Smooth muscle cell (in vitro differentiated cells): Measurements from ENCODE around the gene NXT1. TPM values are rescaled to one million over a fixed set of nuclear protein-coding genes. Genes with fewer than 3 reads are reported as not detected.

ENCODE experiments used
- DNase-seq: peaks from one replicate; lab custom pipeline; 2025; ENCODE audit not compliant: unreplicated experiment; lab: John Stamatoyannopoulos, UW
- H2AFZ ChIP-seq: fragments of 200-600 bp; sonication (generic); 2 replicates; pipeline ENCODE4 v1.6.0; 2016; ENCODE audit warnings: antibody characterized with exemption, low read depth, mild to moderate bottlenecking
- H3F3A ChIP-seq: fragments of 200-600 bp; sonication (generic); 2 replicates; pipeline ENCODE4 v1.6.0; 2017; ENCODE audit warnings: antibody characterized with exemption, low read depth
- H3K27ac ChIP-seq: fragments of 200-600 bp; sonication (generic); 2 replicates; pipeline ENCODE4 v1.5.1; 2016; ENCODE audit warnings: low read depth, mild to moderate bottlenecking
- H3K27me3 ChIP-seq: fragments of 200-600 bp; sonication (generic); 2 replicates; pipeline ENCODE4 v1.6.1; 2016; ENCODE audit warnings: low read depth, mild to moderate bottlenecking
- H3K36me3 ChIP-seq: fragments of 200-600 bp; sonication (generic); 2 replicates; pipeline ENCODE4 v1.5.1; 2016; ENCODE audit warnings: low read depth
- H3K4me1 ChIP-seq: fragments of 200-600 bp; sonication (generic); 2 replicates; pipeline ENCODE4 v1.5.1; 2016; ENCODE audit warnings: low read depth
- H3K4me2 ChIP-seq: fragments of 200-600 bp; sonication (generic); 2 replicates; pipeline ENCODE4 v1.6.0; 2016; ENCODE audit warnings: mild to moderate bottlenecking
- H3K4me3 ChIP-seq: fragments of 200-600 bp; sonication (generic); 2 replicates; pipeline ENCODE4 v1.5.1; 2016; ENCODE audit warnings: mild to moderate bottlenecking
- H3K79me2 ChIP-seq: fragments of 200-600 bp; sonication (generic); 2 replicates; pipeline ENCODE4 v1.6.0; 2016; ENCODE audit warnings: low read depth, mild to moderate bottlenecking
- H3K9ac ChIP-seq: fragments of 200-600 bp; sonication (generic); 2 replicates; pipeline ENCODE4 v1.6.0; 2016; ENCODE audit warnings: low read depth
- H3K9me3 ChIP-seq: fragments of 200-600 bp; sonication (generic); replicated peaks from 2 replicates; pipeline ENCODE4 v1.5.1; 2016; ENCODE audit warnings: low read depth
- H4K20me1 ChIP-seq: fragments of 200-600 bp; sonication (generic); 2 replicates; pipeline ENCODE4 v1.6.0; 2016; ENCODE audit warnings: low read depth
- CTCF ChIP-seq: fragments of 200-600 bp; sonication (generic); IDR thresholded peaks from 2 replicates; pipeline ENCODE4 v1.5.1; 2017; ENCODE audit warnings: borderline replicate concordance, mild to moderate bottlenecking, antibody characterized with exemption; ENCODE audit not compliant: insufficient read depth, poor library complexity, severe bottlenecking
- WGBS: methylation state at CpG from one replicate; pipeline ENCODE4 v1.1.7; 2016; ENCODE audit warnings: low lambda C conversion rate; 5-methylcytosine and 5-hydroxymethylcytosine counted together
- polyA plus RNA-seq: library from polyadenylated mRNA; unstranded; fragments of >200 nt; fragmentation: Nextera tagmentation; extraction: Ambion mirVana; gene quantifications from 2 replicates; pipeline ENCODE4 v1.2.1, GENCODE V29; 2016
- total RNA-seq: library from RNA; depleted of rRNA; stranded (reverse); fragments of >200 nt; gene quantifications from 2 replicates; pipeline ENCODE4 v1.2.3, GENCODE V29; 2014

The NXT1 gene
- total and polyA plus RNA-seq, 2 experiments from 2014 or later, result 45.3 to 49.6 TPM

DNA sequence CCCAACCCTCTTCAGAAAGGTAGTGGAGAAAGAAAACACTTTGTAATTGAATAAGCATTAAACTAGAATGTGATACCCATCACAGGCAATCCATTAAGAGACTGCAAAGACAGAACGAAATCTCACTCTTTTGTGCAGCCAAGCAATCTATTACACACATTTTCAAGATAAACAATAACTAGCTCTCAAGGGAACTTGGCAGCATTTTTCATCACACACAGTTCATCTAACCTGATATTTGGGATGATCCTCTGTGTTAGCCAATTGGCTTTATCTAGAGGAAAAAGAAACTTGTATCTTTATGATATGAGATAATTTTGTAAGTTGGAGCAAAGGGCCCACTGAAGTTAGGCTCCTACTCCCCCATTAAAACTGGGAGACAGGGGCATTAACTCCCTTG lies 9.9 kb downstream of the NXT1 start:
- Histone ChIP-seq H3K4me2 (peak overlapping the region; percentile 96), H3K4me1 (peaks cover 14% of the 10 kb centered on the region), H3F3A (peaks cover 18% of the 10 kb centered on the region), H3K9me3 (no peaks in the 10 kb centered on the region), H3K27ac (peak overlapping the region; percentile 97), H3K9ac (peak overlapping the region; percentile 92), H4K20me1 (peaks cover 26% of the 10 kb centered on the region), H3K27me3 (no peaks in the 10 kb centered on the region), H2AFZ (no peak overlapping the region), H3K36me3 (no peaks in the 10 kb centered on the region), H3K79me2 (peaks cover 34% of the 10 kb centered on the region), H3K4me3 (peak overlapping the region; percentile 80)
- 91% methylated on average over 1 of the region's 1 CpG for WGBS
- no peak for DNase-seq
- no peak for TF ChIP-seq CTCF

- Histone ChIP-seq H3K36me3 (no peaks in the 10 kb centered on the region), H3K4me1 (peaks cover 14% of the 10 kb centered on the region), H3K4me3 (peak overlapping the region; percentile 80), H4K20me1 (peaks cover 31% of the 10 kb centered on the region), H3K27ac (peak overlapping the region; percentile 97), H3K9ac (peak overlapping the region; percentile 92), H3K4me2 (peak overlapping the region; percentile 96), H3K27me3 (no peaks in the 10 kb centered on the region), H3K79me2 (peaks cover 39% of the 10 kb centered on the region), H3K9me3 (no peaks in the 10 kb centered on the region), H2AFZ (peak overlapping the region; percentile 75), H3F3A (peaks cover 18% of the 10 kb centered on the region)
- 8% methylated on average over 8 of the region's 8 CpGs for WGBS
- TF ChIP-seq CTCF, result no peak
- DNase-seq, result no peak
Observed at GRCh38 chr20:23361119-23361475, 10.5 kb downstream of the NXT1 start.

GRCh38 chr20:23361476-23362391 lies 11.1 kb downstream of the NXT1 start, which contains the start of gene GZF1:
Gene GZF1, plus strand, starts transcription at chr20:23362182. Its CDS starts 2,202 bp downstream, at chr20:23364384.
- Histone ChIP-seq H3K79me2 (peaks cover 46% of the 10 kb centered on the region), H3K27ac (peak within 1 kb of the TSS; percentile 97), H2AFZ (peak within 1 kb of the TSS; percentile 75), H3K4me3 (peak within 1 kb of the TSS; percentile 82), H3K4me1 (peaks cover 19% of the 10 kb centered on the region), H3K9me3 (no peaks in the 10 kb centered on the region), H3K9ac (peak within 1 kb of the TSS; percentile 92), H3K36me3 (no peaks in the 10 kb centered on the region), H3K27me3 (no peaks in the 10 kb centered on the region), H3F3A (peaks cover 18% of the 10 kb centered on the region), H4K20me1 (peaks cover 38% of the 10 kb centered on the region), H3K4me2 (peak within 1 kb of the TSS; percentile 96)
- 0% methylated on average over 55 of the region's 114 CpGs for WGBS
- DNase-seq, result peak; percentile 97
- TF ChIP-seq CTCF, result peak; percentile 4
